ENCODE results near the gene SLC39A9. TPM values are rescaled to one million over a fixed set of nuclear protein-coding genes. Genes with fewer than 3 reads are reported as not detected.

SLC39A9 gene
- total and polyA plus RNA-seq, 2 donors (not counting 1 experiment from before 2014, with no cell fraction given): 18.4 to 59.1 TPM

DNA sequence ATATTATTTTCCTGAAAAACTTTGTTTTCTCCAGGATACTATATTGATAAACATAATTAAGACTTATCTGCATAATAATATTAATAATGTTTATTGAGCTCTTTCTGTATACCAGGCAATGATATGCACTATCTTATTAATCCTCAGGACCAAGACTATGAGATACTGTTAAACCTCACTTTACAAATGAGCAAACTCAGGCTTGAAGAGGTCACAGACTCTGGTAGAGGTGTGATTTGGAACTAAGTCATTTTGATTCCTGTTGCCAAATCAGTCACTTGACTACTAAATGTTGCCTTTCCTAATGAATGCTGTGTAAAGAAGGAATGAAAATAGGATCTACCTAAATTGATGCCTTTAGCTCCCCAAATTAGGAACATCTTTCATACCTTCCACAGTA is 7.3 kb downstream of the SLC39A9 start:
- Mint-ChIP-seq H3K4me1 (peaks cover 18% of the 10 kb centered on the region), H3K4me3 (no peak overlapping the region), H3K27me3 (no peaks in the 10 kb centered on the region), H3K27ac (no peak overlapping the region), H3K9me3 (ENCODE audit: insufficient read depth) (no peaks in the 10 kb centered on the region)
- Histone ChIP-seq H4K20me1 (ENCODE audit: control insufficient read depth, insufficient read depth, low read length, poor library complexity, severe bottlenecking) (peaks cover 70% of the 10 kb centered on the region), H3K27ac (ENCODE audit: low read length in 2 of 2) (no peak overlapping the region), H3K27me3 (replicated peaks in 1 of 4; ENCODE audit: control extremely low read depth in 1 of 4, control insufficient read depth in 3 of 4, insufficient read depth in 4 of 4, low read length in 3 of 4) (no peaks in the 10 kb centered on the region), H3K4me2 (replicated peaks; ENCODE audit: low read depth, low read length, poor library complexity, severe bottlenecking) (no peak overlapping the region), H3K9me3 (ENCODE audit: control extremely low read depth in 1 of 3, control insufficient read depth in 2 of 3, insufficient read depth in 1 of 3, low read length in 2 of 3) (no peaks in the 10 kb centered on the region), H2AFZ (ENCODE audit: insufficient read depth, low read depth, low read length, poor library complexity, severe bottlenecking) (no peak overlapping the region), H3K9ac (ENCODE audit: low read length) (no peak overlapping the region), H3K4me1 (ENCODE audit: control insufficient read depth in 2 of 2, insufficient read depth in 2 of 2, low read length in 2 of 2) (peaks cover 5 to 12% of the 10 kb centered on the region in 2 donors), H3K79me2 (ENCODE audit: control insufficient read depth, insufficient read depth, low read length) (peaks cover 81% of the 10 kb centered on the region), H3K4me3 (ENCODE audit: control extremely low read depth in 1 of 5, extremely low read depth in 1 of 5, insufficient read depth in 1 of 5, low read depth in 2 of 5, low read length in 4 of 5) (no peak overlapping the region), H3K36me3 (replicated peaks in 1 of 2; ENCODE audit: control extremely low read depth in 1 of 2, control insufficient read depth in 1 of 2, extremely low read depth in 1 of 2, insufficient read depth in 2 of 2, low read length in 1 of 2) (peaks cover 0 to 5% of the 10 kb centered on the region in 2 experiments)
- no peak for ATAC-seq (ENCODE audit: low read depth)
- TF ChIP-seq, protein P1, sequence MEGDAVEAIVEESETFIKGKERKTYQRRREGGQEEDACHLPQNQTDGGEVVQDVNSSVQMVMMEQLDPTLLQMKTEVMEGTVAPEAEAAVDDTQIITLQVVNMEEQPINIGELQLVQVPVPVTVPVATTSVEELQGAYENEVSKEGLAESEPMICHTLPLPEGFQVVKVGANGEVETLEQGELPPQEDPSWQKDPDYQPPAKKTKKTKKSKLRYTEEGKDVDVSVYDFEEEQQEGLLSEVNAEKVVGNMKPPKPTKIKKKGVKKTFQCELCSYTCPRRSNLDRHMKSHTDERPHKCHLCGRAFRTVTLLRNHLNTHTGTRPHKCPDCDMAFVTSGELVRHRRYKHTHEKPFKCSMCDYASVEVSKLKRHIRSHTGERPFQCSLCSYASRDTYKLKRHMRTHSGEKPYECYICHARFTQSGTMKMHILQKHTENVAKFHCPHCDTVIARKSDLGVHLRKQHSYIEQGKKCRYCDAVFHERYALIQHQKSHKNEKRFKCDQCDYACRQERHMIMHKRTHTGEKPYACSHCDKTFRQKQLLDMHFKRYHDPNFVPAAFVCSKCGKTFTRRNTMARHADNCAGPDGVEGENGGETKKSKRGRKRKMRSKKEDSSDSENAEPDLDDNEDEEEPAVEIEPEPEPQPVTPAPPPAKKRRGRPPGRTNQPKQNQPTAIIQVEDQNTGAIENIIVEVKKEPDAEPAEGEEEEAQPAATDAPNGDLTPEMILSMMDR (IDR thresholded peaks at IDR 0.05): no peak
- no peak for TF ChIP-seq EZH2 (IDR thresholded peaks at IDR 0.05; ENCODE audit: borderline replicate concordance, insufficient read depth, low read depth, low read length, poor library complexity, severe bottlenecking)
- intact Hi-C loops (cut with micrococcal nuclease): no loop called here
- CTCF ChIA-PET: interaction anchor here (0.6 kb wide), 1 partner anchor 18 kb away, joined by 3 read pairs; no protein-coding TSS in a partner anchor
- no peak for DNase-seq
- POLR2A ChIA-PET: no interaction called here

DNA sequence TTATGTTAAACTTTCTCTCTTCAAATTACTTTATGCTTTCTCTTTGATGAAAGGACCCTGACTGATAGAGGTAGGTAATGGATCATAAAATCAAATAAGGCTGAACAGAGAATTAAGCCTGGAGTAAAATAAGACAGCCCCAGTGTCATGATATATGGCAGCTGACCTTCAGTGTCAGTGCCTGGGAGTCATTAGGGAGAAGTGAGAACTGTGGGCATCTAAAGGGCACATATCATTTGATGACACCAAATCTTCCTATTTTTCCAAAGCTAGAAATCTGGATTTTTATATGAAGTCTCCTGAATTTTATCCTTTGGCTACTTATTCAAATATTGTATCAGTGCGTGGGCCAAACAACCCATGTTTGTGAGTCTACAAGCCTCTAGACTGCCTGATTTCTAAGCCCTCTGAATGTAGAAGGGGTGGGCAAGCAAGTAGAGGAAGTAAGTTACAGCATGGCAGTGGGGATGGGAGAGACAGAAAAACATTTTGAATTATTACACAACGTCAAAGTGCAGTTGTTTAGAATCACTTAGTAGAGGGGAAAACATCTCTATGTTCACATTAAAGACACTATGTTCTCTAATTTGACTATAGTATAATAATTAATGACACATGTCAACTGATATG is 10.0 kb downstream of the SLC39A9 start:
- no CpG with 5 or more reads among the region's 2 CpGs for WGBS (ENCODE audit: insufficient coverage)
- Histone ChIP-seq H3K27me3 (replicated peaks in 1 of 4; ENCODE audit: control extremely low read depth in 1 of 4, control insufficient read depth in 3 of 4, insufficient read depth in 4 of 4, low read length in 3 of 4) (no peaks in the 10 kb centered on the region), H3K4me2 (replicated peaks; ENCODE audit: low read depth, low read length, poor library complexity, severe bottlenecking) (no peak overlapping the region), H2AFZ (ENCODE audit: insufficient read depth, low read depth, low read length, poor library complexity, severe bottlenecking) (no peak overlapping the region), H3K27ac (ENCODE audit: low read length in 2 of 2) (no peak overlapping the region), H3K9me3 (ENCODE audit: control extremely low read depth in 1 of 3, control insufficient read depth in 2 of 3, insufficient read depth in 1 of 3, low read length in 2 of 3) (no peaks in the 10 kb centered on the region), H3K4me1 (ENCODE audit: control insufficient read depth in 2 of 2, insufficient read depth in 2 of 2, low read length in 2 of 2) (no peaks in the 10 kb centered on the region), H3K4me3 (ENCODE audit: control extremely low read depth in 1 of 5, extremely low read depth in 1 of 5, insufficient read depth in 1 of 5, low read depth in 2 of 5, low read length in 4 of 5) (no peak overlapping the region), H3K36me3 (replicated peaks in 1 of 2; ENCODE audit: control extremely low read depth in 1 of 2, control insufficient read depth in 1 of 2, extremely low read depth in 1 of 2, insufficient read depth in 2 of 2, low read length in 1 of 2) (peaks cover 0 to 5% of the 10 kb centered on the region in 2 experiments), H4K20me1 (ENCODE audit: control insufficient read depth, insufficient read depth, low read length, poor library complexity, severe bottlenecking) (peaks cover 71% of the 10 kb centered on the region), H3K9ac (ENCODE audit: low read length) (no peak overlapping the region), H3K79me2 (ENCODE audit: control insufficient read depth, insufficient read depth, low read length) (peaks cover 74% of the 10 kb centered on the region)
- no peak for DNase-seq
- no peak for ATAC-seq (ENCODE audit: low read depth)
- Mint-ChIP-seq H3K9me3 (ENCODE audit: insufficient read depth) (no peaks in the 10 kb centered on the region), H3K27ac (no peak overlapping the region), H3K4me1 (peaks cover 16% of the 10 kb centered on the region), H3K27me3 (no peaks in the 10 kb centered on the region), H3K4me3 (no peak overlapping the region)
- TF ChIP-seq EZH2 (IDR thresholded peaks at IDR 0.05; ENCODE audit: borderline replicate concordance, insufficient read depth, low read depth, low read length, poor library complexity, severe bottlenecking): no peak
- TF ChIP-seq, protein P1 (IDR thresholded peaks at IDR 0.05): no peak
- intact Hi-C loops (cut with micrococcal nuclease): no loop called here
- ChIA-PET POLR2A (no interaction called here), CTCF (no interaction called here)

All from B cell (primary cell).